NCI-H774 (cell line): ENCODE measurements around the gene EEF1E1.

Experiments used
- DNase-seq: peaks from one replicate; lab custom pipeline; 2025; lab: John Stamatoyannopoulos, UW

The EEF1E1 gene

DNA sequence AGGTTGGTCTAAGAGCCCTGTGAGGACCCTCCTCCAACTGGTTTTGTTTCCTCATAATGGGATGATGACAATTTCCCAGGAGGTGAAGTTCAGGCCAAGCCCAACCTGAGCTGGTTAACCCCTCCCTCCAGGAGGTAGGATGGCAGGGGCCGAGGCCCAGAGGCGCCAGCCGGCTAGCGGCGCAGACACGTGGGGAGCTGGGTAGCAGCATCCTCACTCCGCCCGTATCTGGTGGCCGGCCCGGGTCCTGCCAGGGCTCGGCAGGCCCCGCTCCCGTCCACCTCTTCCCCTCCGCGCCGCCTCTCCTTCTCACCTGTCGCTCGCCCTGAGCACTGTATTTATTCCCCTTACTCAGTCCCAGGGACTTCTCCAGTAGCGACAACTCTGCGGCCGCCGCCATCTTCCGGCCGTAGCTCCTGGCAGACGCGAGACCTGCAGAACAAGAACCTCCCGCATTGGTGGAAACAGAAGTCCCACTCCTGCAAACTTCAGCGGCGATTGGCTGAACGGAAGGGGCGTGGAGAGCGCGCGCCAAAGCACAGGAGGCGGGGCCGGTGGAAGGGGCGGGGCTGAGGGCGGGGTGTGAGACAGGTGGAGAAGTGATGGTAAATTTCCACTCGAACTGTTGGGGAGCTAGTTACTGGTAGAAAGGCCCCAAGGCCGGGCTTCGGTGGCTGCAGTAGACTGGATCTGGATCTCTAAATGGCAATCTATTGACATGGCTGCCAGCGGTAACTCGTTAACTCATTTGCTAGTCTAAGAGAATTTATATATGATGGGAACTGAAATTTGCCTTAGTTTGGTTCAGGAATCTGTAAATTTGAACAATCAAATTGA is at the start of gene EEF1E1:
Gene EEF1E1 (minus strand): TSS at position 427 of the 837 bp plus-strand sequence. CDS start 27 bp downstream, at position 400.
- peak; percentile 90 for DNase-seq

DNA sequence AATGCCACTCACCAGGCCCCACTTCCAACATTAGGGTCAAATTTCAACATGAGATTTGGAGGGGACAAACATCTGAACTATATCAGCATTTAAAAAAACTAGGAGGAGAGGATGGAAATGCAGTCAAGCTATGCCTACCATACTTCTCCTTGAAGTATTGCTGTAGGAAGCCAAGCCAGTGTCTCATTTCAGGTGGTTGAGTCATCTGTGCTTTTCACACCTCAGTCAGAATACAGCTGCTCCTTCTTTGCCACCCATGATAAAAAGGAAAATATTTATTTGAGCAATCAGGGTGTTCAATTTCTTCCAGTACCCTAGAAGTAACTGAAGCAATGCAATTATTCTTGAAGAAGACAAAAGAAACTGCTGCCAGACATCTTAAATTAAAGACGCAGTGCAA is 47.0 kb upstream of the EEF1E1 start:
- no peak for DNase-seq

DNA sequence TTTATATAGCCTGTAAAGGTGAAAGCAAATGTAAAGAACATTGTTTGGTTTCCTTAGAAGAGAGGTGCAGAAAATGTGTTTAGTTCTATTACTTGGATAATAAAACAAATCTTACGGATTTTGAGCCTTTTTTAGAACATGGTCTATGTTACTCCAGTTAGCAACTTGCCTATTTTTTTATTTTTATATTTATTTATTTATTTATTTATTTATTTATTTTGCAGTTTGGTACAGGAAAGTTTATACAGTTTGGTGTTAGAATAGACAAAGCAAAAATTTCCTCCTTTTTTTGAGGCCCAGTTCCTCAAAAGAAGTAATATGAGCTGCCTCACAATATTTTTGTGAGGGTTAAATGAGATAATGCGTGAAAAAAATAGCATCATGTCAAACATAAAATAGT is 41.6 kb upstream of the EEF1E1 start:
- no peak for DNase-seq

DNA sequence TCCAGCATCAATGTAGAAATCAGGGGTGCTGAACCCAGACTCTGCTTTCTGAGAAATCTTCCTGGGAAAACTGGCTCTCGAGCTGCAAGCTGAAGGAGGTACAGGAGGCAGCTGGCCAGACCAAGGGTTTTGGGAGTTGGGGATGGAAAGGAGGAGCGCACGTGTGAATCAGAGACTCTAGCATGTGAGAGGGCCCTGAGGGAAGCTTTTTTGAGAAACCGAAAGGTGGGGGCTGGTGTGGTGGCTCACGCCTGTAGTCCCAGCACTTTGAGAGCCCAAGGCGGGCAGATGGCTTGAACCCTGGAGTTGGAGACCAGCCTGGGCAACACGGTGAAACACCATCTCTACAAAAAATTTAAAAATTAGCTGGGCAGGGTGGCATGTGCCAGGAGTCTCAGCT is 37.1 kb upstream of the EEF1E1 start:
- DNase-seq: no peak

DNA sequence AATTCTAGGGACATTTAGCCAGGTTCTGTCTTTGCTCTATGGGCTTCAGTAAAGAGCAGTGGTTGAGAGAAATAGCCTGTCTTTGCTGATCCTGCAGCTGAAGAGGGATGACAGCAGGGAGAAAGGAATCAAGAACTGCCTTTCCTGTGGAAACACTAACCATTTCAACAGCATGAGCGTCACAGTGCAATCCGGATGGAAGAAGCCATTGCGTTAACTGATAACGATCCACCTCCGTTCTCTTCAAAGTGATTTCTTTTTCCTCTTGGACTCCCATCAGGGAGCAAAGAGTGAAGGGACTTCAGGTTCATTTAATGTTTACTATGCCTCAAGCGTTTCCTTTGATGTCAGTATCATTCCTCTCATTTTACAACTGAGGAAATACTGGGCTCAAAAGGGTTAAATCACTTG is 35.2 kb upstream of the EEF1E1 start:
- DNase-seq: no peak

DNA sequence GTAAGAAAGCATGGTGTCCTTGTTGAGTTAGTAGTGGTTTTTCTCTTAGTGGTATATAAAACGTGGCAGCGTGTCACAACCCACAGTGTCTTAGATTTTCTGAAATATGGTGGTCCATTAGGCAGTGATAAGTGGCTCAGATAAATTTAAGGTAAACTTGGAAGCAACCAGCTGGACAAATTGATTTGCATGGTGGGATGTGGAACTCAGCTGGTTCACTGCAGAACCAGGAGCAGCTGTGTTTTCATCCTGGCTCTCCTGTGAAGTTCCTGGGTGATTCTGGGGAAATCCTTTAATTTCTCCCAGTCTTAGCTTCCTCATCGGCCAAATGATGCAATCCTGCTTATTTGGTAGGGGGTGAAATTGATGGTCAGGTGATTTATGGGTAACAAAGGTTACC is 32.9 kb upstream of the EEF1E1 start:
- DNase-seq: no peak

DNA sequence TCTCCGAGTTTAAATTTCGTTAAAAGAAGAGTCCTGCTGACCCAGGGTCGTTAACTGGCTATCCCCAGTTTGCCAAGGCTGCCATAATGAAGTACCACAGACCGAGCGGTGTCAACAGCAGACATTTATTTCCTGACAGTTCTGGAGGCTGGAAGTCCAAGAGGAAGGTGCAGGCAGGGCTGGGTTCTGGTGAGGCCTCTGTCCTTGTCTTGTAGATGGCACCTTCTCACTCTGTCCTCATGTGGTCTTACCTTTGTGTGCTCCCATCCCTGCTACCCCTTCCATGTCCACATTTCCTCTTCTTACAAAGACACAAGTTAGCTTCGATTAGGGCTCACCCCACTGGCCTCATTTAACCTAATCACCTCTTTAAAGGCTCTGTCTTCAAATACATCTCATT is 29.8 kb upstream of the EEF1E1 start:
- DNase-seq: no peak

DNA sequence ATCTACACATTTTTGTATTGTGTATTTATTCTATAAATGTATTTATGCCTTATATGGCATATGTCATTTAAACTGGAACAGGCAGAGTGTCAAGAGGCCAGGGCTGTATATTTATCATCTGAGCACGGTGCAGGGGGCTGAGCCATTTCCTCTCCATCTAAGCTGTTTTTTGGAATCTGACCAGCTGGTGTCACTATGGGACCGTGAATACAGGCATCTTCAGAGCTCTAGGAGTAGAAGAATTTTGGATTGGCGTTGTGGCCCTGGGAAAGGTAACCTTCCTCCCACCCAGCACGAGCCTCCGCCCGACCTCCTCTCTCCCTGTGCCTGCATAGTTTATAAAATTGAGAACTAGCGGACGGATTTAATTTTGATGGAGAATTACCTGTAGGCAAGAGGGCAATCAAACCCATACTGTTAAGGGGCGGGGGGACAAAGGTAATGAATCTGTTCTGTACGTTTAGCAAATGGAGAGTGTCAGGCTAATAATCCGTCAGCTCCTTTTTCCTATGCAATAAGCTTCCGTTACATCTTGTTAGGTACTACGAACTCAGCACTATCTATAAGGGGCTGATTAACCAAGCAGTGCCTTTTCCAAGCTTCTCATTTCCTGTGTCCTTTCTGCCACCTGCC is 29.0 kb upstream of the EEF1E1 start:
- DNase-seq: peak; percentile 53

DNA sequence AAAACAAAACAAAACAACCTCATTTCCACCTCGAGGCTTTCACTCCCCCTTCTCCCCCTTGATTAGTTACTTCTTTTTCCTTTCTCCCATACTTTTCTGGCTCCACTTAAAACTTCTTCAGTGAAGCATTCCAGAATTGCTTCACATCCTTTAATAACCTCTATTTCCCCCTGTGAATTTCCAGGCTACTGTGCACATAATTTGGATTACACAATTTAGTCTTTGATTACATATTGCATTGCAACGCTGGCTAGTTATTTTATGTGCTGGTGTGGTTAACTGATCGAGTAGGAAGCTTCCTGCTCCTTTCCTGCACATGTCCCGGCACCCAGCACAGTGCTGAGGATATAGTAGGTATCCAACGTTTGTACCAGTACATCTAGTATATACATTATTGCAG is 28.1 kb upstream of the EEF1E1 start:
- DNase-seq: no peak

DNA sequence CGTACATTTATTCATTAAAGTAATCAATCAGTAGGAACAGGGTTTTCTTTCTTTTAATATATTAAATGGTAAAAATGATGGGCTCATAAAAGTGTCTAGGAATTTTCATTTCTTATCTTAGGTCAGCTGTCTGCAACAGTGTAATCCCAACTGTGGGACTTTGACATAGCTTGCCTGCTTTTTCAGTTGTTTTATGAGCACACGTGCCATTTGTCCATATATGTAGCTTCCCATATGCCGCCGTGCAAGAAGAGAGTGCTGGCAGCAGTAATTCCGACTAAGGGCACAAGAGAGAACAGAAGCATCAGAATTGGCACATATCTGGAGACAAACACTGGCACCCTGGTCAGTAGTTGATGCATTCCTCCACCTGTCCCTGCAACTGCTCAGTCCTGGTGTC is 20.9 kb upstream of the EEF1E1 start:
- no peak for DNase-seq

DNA sequence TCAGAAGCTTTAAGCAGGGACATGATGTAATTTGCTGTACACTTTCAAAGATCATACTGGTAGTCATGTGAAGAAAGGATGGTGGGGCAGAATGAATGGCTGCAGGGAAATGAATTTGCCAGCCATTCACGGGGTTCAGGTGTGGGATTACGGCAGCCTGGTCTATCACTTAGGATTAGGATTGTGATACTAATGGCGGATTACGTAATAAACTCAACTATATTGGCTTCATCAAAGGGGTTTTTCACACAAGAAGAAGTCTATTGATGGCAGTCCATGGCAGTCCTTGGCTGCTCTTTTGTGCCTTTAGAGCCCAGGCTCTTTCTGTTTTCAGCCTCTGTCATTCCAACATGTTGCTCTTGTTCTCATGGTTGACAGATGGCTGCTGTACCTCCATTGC is 12.6 kb upstream of the EEF1E1 start:
- DNase-seq: no peak

DNA sequence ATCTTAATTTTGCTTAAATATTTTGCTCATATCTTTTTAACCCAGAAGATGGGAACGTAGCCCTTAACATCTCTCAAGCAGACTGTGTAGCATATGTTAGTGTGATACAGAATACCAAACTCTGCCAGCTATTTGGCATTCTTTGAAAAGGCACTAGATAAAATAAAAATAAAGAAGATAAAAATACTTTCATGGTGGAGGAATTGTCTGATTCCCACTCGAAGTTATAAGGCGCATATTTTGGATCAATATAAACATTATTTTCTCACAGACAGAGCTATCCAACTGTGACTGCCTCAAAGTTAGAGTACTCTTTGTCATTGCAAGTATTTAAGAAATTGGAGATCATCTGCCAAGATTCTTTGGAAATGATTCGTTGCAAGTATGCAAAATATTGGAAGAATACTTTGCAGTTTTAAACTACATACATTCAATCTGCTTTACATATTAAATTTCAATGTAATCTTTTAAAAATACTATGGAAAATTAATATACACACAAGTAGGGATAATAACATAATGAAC is 10.8 kb upstream of the EEF1E1 start:
- DNase-seq: no peak

DNA sequence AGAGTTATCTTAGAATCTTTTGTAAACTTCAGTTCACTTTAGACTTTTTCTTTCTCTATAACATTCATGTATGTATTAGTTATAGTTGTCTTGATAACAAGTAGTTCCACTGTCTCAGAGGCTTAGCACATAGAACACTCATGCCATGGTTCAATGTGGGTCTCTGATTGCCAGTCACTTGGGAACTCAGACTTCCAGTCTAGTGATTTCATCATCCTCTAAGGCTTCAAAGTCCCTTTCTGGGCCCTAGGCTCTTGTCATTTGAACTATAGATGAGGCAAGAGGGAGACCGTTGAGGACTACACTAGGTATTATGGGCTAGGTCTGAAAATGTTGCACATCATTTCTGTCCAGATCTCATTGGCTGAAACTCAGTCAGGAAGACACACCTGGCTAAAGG is 8.4 kb upstream of the EEF1E1 start:
- no peak for DNase-seq

DNA sequence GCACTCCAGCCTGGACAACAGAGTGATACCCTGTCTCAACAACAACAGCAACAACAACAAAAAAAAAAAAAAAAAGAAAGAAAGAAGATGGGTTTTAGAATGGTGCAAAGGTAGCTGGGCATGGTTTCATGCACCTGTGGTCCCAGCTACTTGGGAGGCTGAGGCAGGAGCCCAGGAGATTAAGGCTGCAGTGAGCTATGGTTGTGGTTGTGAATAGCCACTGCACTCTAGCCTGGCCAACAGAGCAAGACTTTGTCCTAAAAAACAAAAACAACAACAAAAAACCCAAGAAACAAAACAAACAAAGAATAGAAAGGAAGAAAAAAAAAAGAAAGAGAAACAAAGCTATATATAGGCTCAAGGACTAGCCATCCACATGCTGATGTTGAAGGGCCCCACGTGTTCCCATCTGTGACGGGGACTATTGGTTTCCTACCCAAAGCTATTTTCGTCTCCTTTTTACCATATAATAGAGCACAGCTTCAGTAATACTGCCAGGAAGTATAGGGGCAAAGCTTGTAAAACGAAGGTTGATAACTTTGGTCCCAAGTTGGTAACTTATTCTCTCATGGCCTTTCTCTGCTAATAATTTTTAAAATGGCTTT is 7.9 kb upstream of the EEF1E1 start:
- no peak for DNase-seq

DNA sequence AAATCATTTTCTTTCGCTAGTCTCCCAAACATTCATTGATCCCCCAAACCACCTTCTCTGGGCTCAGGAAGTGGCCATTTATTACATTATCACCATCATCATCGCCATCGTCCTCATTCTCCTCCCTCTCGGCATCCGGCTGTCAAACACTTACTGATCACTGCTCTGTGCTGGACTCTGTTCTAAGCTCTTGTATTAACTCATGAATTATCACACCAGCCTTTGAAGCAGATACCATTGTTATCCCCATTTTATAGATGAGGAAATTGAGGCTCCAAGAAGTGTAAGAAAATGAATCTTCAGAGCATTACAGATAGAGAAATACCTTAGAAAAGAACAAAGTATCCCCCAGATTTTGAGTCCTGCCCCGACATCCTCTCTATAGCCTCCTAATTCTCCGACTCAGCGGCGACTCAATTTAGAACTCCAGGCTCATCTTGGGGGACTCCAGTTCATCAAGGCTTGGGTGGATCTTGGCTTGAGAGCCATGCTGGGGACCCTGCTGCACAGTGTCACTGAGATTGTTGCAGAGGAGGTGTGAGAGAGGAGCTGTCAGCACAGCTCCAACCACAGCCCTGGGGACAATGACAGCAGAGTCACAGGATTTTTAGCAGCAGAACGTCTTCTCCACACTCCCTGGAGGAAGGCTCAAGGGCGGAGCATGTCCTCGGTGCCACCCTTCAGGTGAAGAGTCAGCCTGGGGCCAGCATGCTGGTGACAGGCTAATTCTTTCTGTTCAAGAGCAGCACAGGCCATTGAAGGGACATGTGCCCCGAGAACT is 6.6 kb upstream of the EEF1E1 start:
- DNase-seq: no peak

DNA sequence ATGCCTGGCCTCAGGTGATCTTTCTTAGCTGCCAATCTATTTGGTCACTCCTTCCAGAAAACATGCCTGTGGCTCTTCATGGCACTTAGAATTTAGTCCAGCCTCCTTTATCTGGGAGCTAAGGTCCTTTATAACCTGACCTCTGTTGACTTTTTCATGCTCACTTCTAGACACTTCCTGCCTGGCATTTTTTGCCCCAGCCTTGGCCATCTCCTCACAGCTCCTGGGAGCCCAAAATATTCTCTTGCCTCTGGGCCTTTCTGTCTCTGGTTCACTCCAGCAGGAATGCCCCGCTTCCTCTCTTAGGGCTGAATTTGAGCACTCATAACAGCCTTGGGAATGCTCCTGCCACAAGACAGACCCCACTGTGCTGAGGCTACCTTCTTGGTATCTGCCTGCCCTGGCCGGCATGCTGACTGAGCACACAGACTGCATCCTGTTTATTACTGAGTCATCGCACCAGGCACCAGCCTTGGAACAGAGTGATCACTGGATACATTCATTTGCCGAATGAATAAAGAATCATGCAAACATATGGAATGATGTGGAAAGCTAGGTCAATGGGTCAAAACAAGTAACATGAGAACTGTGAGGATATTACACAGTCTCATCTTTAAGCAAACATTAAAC is 5.8 kb upstream of the EEF1E1 start:
- DNase-seq: no peak

DNA sequence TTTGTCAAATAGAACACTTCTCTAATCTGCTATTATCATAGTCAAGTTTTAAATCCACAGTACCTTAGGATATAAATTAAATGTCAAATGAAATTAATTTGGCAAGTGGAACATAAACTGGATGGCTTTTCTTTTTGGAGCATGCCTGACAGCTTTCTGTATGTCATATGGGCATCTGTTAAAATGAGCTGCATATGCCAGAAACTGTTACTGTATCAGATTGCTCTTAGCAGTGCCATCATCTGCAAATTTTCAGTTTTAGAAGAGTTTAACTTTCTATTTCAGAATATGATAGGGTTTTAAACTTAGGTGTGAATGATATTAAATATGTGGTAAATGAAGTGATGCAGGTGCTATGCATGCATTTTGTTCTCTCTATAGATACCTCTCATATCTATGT is 3.4 kb upstream of the EEF1E1 start:
- DNase-seq: no peak

DNA sequence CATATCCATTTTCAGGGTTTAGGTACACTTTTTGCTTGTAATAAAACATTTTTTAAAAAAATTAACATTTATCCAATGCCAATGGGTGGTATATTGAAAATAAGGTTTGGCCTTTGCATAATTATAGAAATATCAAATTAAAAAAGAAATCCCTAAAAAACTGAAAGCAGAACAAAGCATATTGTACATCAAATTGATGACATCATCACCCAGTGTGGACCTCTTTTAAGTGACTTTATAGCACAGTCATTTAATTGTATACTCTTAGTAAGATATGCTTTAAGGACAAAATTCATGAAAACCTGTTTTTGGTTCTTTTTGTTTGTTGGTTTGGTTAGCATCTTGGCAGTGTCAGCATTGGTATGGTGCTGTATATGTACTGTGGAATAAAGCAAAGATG is 1.4 kb upstream of the EEF1E1 start:
- no peak for DNase-seq

DNA sequence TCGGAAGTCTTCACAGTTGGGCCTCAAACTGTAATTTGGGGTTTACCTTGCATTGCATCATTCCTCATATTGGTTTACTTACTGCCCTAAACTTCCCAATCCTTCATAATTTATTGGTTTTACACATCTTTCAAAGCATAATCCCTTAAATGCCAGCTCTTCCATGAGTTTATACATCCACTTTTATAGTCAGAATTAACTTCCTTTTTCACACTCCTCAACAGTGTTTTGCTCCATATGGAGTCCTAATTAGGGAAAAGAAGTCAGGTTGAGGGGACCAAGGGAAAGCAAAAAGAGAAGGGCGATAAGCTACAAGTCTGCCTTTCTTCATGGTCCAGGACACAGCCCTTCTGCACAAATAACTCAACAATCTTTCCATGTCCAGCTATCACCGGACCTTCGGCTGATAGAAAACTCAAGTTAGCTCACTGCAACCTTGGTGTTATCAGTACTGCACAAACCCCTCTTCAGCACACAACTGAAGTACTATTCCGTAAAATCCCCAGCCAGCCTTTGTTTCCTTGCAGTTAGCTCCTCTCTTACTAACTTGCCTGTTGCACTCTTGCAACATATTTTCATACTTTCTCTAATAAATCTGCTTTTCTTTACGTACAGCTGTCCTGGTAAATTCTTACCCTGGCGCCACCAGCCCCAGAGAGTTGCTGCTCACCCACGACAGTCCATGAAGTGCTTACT is 2.0 kb downstream of the EEF1E1 start:
- no peak for DNase-seq

DNA sequence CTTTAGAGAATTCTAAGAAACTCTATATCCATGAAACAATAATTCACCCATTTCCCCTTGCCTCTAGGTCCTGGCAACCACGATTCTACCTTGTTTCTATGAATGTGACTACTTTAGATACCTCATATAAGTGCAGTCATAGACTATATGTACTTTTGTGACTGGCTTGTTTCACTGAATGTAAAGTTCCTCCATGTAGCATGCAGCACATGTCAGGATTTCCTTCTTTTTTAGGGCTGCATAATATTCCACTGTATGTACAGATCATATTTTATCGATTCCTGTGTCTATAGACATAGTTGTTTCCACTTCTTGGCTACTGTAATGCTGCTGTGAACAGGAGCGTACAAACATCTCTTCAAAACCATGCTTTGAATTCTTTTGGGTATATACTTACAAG is 11.7 kb downstream of the EEF1E1 start:
- DNase-seq: no peak

DNA sequence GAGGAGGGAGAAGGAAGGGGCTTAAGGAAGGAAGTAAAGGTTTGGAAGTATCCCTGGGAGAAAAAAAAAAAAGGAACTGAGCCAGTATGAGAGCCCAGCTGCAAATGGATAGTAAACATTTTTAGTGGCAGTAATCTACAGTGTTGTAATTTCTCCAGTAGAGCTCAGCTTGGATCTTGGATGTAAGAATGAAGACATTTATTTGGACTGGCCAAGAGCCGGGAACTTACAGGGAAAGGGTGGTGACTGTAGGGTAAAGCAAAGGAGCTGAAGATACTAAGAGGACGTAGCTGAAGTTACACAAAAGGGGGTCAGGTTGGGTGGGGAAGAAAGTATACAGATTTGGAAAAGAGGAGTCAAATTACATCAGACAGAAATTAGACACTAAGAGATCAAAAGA is 13.5 kb downstream of the EEF1E1 start:
- DNase-seq: no peak
